Tibial artery (tissue), 4 donors: ENCODE results near the gene ASB13.

ENCODE experiments used
- DNase-seq, 2 donors: peaks; one replicate each; pipeline ENCODE4 v3.0.0-alpha.2; 2019
- H3K27ac ChIP-seq, 2 donors: fragments of 200-600 bp; sonication (generic) in 1 of 2; 1 replicate in 1 of 2; 2 replicates in 1 of 2; pipeline ENCODE4 v1.5.1; 2018 to 2019; ENCODE audit warnings: mild to moderate bottlenecking in 1 of 2
- H3K27me3 ChIP-seq, 2 donors: fragments of 200-600 bp; sonication (generic) in 1 of 2; one replicate each; pipeline versions ENCODE4 v1.5.1 to v1.6.0; 2016 to 2019
- H3K36me3 ChIP-seq, 3 donors: fragments of 200-600 bp; sonication (generic) in 2 of 3; one replicate each; pipeline ENCODE4 v1.5.1; 2016 to 2019; ENCODE audit warnings: mild to moderate bottlenecking in 2 of 3
- H3K4me1 ChIP-seq, 4 donors: fragments of 200-600 bp; sonication (generic) in 2 of 4; 1 replicate in 3 of 4; 2 replicates in 1 of 4; pipeline ENCODE4 v1.5.1; 2016 to 2019
- H3K4me3 ChIP-seq, 2 donors: fragments of 200-600 bp; sonication (generic) in 1 of 2; 1 replicate in 1 of 2; 2 replicates in 1 of 2; pipeline ENCODE4 v1.5.1; 2018 to 2019; ENCODE audit warnings: mild to moderate bottlenecking in 2 of 2
- H3K9me3 ChIP-seq, 3 donors: fragments of 200-600 bp; sonication (generic) in 1 of 3; one replicate each; pipeline ENCODE4 v1.5.1; 2016 to 2019
- intact Hi-C: fragments of 100-400 bp; cut with DNase I; formaldehyde crosslinking; loops from one replicate; pipeline ENCODE4 v1.15.0; 2023; ENCODE audit warnings: low total_unique reads
- TF ChIP-seq, protein P1 (sequence below), 2 experiments: fragments of 200-600 bp in 1 of 2; fragments of 450-650 bp in 1 of 2; IDR thresholded peaks; one replicate each; pipeline ENCODE4 v1.5.1; 2017 to 2019; ENCODE audit warnings: antibody characterized with exemption in 2 of 2, mild to moderate bottlenecking in 1 of 2, moderate library complexity in 1 of 2

ASB13 gene

DNA sequence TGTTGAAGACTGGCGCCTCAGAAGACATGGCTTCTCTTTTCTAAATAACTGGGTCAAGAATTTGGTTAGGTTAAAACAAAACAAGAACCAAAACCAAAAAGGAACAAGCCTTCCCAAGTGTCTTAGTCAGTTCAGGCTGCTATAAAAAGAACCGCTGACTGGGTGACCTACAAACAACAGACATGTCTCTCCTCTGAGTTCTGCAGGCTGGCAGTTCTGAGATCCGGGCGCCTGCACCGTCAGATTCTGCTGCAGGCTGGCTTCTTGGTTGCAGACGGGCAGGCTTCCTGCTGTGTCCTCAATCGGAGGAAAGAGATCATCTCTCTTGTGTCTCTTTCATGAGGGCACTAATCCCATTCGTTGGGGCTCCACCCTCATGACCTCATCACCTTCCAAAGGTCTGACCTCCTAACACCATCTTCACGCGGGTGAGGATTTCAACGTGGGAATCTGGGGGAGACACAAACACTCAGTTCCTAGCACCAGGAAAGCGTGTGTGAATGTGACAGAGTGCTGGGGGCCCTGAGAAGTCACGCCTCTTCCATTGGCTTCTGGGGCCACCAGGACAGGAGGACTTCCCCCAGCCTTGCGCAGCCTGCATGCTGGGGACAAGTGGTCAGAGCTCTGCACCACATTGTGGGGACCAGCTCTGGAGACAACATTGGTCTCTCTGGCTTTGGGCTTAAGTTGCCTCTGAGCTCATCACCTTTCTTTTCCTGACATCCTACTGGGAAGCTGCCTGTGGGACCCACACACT lies 63.1 kb downstream of the ASB13 start:
- Histone ChIP-seq H3K27ac (peak overlapping the region; percentile 76 to 77), H3K36me3 (no peaks in the 10 kb centered on the region), H3K27me3 (no peaks in the 10 kb centered on the region), H3K4me1 (peaks cover 5 to 79% (median 58%) of the 10 kb centered on the region in 4 donors), H3K4me3 (no peak overlapping the region), H3K9me3 (no peaks in the 10 kb centered on the region)
- no peak for DNase-seq
- TF ChIP-seq, protein P1, sequence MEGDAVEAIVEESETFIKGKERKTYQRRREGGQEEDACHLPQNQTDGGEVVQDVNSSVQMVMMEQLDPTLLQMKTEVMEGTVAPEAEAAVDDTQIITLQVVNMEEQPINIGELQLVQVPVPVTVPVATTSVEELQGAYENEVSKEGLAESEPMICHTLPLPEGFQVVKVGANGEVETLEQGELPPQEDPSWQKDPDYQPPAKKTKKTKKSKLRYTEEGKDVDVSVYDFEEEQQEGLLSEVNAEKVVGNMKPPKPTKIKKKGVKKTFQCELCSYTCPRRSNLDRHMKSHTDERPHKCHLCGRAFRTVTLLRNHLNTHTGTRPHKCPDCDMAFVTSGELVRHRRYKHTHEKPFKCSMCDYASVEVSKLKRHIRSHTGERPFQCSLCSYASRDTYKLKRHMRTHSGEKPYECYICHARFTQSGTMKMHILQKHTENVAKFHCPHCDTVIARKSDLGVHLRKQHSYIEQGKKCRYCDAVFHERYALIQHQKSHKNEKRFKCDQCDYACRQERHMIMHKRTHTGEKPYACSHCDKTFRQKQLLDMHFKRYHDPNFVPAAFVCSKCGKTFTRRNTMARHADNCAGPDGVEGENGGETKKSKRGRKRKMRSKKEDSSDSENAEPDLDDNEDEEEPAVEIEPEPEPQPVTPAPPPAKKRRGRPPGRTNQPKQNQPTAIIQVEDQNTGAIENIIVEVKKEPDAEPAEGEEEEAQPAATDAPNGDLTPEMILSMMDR (IDR thresholded peaks at IDR 0.05): no peak
- intact Hi-C loops: loop anchor here (5.0 kb wide), 1 partner anchor 41 kb away; no protein-coding TSS in a partner anchor

DNA sequence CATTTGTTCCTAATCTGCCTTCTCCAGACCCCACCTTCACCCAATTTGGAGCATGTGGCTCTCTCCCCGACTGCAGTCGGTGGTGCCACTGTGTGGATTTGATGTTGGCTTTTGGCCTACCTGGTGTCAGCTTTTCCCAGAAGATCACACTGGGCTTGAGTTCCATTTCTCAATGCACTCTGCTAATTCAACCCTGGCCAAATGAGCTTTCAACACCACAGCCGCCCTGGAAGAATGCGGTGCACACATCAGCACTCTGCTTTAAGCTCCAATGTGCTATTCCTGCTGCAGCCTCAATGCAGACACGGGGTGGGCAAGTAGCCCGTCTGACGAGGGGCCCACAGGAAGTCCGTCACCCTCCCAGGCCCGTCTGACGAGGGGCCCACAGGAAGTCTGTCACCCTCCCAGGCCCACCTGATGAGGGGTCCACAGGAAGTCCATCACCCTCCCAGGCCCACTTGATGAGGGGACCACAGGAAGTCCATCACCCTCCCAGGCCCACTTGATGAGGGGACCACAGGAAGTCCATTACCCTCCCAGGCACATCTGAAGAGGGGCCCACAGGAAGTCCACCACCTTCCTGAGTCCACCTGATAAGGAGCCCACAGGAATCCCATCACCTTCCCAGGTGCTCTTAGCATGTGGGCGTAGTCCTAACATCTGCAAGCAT lies 64.4 kb downstream of the ASB13 start:
- H3K4me1 ChIP-seq: peaks cover 5 to 87% (median 58%) of the 10 kb centered on the region in 4 donors
- H3K9me3 ChIP-seq: no peaks in the 10 kb centered on the region
- intact Hi-C loops: loop anchor here (5.0 kb wide), 1 partner anchor 40 kb away; no protein-coding TSS in a partner anchor
- no peaks in the 10 kb centered on the region for H3K36me3 ChIP-seq
- no peak overlapping the region for H3K4me3 ChIP-seq
- TF ChIP-seq, protein P1 (IDR thresholded peaks at IDR 0.05): no peak
- no peaks in the 10 kb centered on the region for H3K27me3 ChIP-seq
- DNase-seq: no peak
- peak overlapping the region; percentile 76 to 77 for H3K27ac ChIP-seq

DNA sequence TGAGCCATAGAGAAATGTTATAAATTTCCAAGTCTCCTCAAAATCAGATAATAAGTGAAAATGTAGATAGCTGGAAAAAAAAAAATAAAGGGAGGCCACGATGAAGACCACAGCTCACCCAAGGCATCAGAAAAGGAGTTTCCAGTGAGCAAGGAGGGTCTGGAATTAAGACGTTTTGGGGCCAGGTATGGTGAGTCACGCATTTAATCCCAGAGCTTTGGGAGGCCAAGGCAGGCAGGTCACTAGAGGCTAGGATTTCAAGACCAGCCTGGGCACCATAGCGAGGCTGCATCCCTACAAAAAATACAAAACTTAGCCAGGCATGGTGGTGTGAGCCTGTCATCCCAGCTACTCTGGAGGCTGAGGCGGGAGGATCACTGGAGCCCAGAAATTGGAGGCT lies 65.5 kb downstream of the ASB13 start:
- TF ChIP-seq, protein P1 (IDR thresholded peaks at IDR 0.05): no peak
- no peak for DNase-seq
- intact Hi-C loops: loop anchor here (5.0 kb wide), 1 partner anchor 39 kb away; no protein-coding TSS in a partner anchor
- H3K27ac ChIP-seq: peak overlapping the region; percentile 76 to 77
- H3K27me3 ChIP-seq: no peaks in the 10 kb centered on the region
- H3K9me3 ChIP-seq: no peaks in the 10 kb centered on the region
- peaks cover 5 to 93% (median 62%) of the 10 kb centered on the region in 4 donors for H3K4me1 ChIP-seq
- no peaks in the 10 kb centered on the region for H3K36me3 ChIP-seq
- H3K4me3 ChIP-seq: no peak overlapping the region

DNA sequence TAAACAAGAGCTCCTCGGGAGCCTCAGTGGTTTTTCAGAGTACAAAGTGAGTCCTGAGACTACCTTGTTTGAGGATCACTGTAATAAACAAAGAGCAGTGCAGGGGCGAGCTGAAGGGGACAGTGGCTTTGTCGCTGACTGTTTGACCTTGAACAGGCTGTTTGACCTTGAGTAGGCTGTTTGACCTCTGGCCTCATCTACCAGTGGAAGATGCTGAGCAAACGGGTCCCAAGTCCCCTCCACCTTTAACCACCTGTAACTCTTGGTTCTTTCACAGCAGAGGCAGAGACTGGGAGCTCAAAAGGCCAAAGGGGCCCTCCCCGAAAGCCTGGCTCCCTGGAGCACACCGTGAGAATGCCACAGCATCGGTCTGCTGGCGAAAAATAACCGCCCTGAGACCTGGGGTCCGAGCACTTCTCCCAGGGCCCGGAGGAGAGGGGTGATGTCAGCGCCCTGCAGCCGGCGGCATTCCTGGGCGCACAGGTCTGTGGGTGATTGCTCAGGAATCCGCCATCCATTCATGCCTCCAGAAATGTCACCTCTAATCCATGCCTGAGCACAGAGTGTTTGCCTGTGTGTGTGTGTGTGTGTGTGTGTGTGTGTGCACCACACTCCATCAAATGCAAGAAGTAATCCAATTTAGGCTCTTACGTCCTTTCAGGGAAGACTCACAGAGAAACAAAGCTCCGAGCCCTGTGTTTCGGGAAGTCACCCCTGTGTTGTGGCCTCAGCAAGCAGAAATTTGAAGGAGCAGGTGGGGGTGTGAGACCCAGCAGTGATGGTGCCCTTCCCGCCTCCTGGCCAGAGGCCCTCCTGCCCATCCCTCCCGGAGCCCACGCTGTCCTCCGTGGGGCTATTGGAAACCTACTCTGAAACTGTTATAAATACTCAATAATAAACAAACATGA lies 66.5 kb downstream of the ASB13 start:
- no peak for DNase-seq
- no peaks in the 10 kb centered on the region for H3K36me3 ChIP-seq
- TF ChIP-seq, protein P1 (IDR thresholded peaks at IDR 0.05): no peak
- no peaks in the 10 kb centered on the region for H3K9me3 ChIP-seq
- no peaks in the 10 kb centered on the region for H3K27me3 ChIP-seq
- H3K27ac ChIP-seq: peak overlapping the region; percentile 76 to 77
- peaks cover 5 to 90% (median 60%) of the 10 kb centered on the region in 4 donors for H3K4me1 ChIP-seq
- H3K4me3 ChIP-seq: no peak overlapping the region
- intact Hi-C loops: loop anchor here (5.0 kb wide), 1 partner anchor 38 kb away; no protein-coding TSS in a partner anchor

DNA sequence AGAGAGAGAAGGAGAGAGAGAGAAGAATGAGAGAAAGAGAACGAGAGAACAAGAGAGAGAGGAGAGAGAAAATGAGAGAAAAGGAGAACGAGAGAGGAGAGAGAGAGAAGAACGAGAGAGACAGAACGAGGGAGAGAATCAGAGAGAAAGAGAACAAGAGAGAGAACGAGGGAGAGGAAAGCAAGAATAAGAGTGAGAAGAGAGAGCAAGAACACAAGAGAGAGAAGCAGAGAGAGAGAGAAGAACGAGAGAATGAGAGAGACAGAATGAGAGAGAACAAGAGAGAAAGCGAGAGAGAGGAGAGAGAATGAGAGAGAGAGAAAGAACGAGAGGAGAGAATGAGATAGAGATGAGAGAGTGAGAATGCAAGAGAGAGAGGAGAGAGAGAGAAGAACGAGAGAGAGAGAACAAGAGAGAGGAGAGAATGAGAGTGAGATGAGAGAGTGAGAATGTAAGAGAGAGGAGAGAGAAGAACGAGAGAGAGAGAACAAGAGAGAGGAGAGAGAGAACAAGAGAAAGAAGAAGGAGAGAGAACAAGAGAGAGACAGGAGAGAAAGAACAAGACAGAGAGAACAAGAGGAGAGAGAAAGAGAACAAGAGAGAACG lies 68.2 kb downstream of the ASB13 start:
- H3K4me3 ChIP-seq: no peak overlapping the region
- peak overlapping the region; percentile 76 to 77 for H3K27ac ChIP-seq
- no peaks in the 10 kb centered on the region for H3K9me3 ChIP-seq
- H3K27me3 ChIP-seq: no peaks in the 10 kb centered on the region
- peaks cover 5 to 85% (median 54%) of the 10 kb centered on the region in 4 donors for H3K4me1 ChIP-seq
- intact Hi-C loops: no loop called here
- no peaks in the 10 kb centered on the region for H3K36me3 ChIP-seq
- no peak for DNase-seq
- TF ChIP-seq, protein P1 (IDR thresholded peaks at IDR 0.05): no peak
